Large intestine (tissue), 3 donors: ENCODE results near the gene CLMP. TPM values are rescaled to one million over a fixed set of nuclear protein-coding genes. Genes with fewer than 3 reads are reported as not detected.
A peak's percentile ranks its signal among the peaks of the same experiment; 100 is the strongest.

Source experiments
- DNase-seq, 2 donors: peaks; one replicate each; pipeline versions ENCODE4 v3.0.0 to v3.0.0-alpha.2; 2013
- H3K27ac ChIP-seq: one replicate; pipeline ENCODE4 v1.5.1; 2013; ENCODE audit warnings: low read length
- H3K27me3 ChIP-seq: 2 replicates; pipeline ENCODE4 v1.6.1; 2013; ENCODE audit warnings: low read length; ENCODE audit not compliant: control insufficient read depth, insufficient read depth
- H3K36me3 ChIP-seq: 2 replicates; pipeline ENCODE4 v1.6.1; 2013; ENCODE audit warnings: low read length; ENCODE audit not compliant: control insufficient read depth, insufficient read depth
- H3K4me1 ChIP-seq: one replicate; pipeline ENCODE4 v1.6.1; 2013; ENCODE audit warnings: low read length; ENCODE audit not compliant: control insufficient read depth, insufficient read depth
- H3K4me3 ChIP-seq: one replicate; pipeline ENCODE4 v1.5.1; 2013; ENCODE audit warnings: low read length
- H3K9me3 ChIP-seq: one replicate; pipeline ENCODE4 v1.6.1; 2013; ENCODE audit warnings: mild to moderate bottlenecking, low read depth, low read length, moderate library complexity; ENCODE audit not compliant: control insufficient read depth
- WGBS: methylation state at CpG from one replicate; pipeline ENCODE4 v1.1.5; 2013; ENCODE audit warnings: low lambda C conversion rate; ENCODE audit not compliant: insufficient coverage; 5-methylcytosine and 5-hydroxymethylcytosine counted together
- polyA plus RNA-seq: library from polyadenylated mRNA; unstranded; fragments of 120-200 nt; gene quantifications from one replicate; pipeline ENCODE4 v1.2.1, GENCODE V29; 2013

CLMP gene
- polyA plus RNA-seq, 1 donor: 17.5 TPM

DNA sequence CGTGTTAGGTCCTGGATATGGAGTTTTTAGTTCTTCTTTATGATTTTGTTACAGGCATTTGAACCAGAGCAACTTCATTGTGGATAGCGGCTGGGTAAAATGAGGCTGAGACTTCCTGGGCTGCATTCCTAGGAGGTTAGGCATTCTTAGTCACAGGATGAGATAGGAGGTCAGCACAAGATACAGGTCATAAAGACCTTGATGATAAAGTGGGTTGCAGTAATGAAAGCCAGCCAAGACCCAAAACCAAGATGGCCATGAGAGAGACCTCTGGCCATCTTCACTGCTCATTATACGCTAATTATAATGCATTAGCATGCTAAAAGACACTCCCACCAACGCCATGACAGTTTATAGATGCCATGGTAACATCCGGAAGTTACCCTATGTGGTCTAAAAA lies 23.4 kb upstream of the CLMP start:
- H3K27ac ChIP-seq: peak overlapping the region; percentile 80
- H3K9me3 ChIP-seq: no peaks in the 10 kb centered on the region
- no peaks in the 10 kb centered on the region for H3K27me3 ChIP-seq

DNA sequence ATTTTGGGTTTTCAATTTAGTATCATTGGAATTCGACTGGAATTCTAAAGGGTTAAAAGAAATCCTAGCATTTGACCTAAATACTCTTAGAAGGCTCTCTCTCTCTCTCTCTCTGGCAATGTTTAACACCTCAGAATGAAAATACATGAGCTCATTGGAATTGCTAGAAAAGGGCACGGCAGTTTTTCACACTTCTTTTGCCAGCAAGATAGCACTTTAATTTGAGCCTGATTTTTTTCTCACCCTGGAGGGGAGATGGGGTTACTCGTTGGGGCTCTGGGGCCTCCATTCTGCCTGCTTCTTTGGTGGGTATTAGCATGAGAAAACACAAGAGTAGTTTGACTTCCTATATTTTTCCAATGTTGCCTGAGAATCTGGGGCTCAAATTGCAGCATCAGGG lies 22.8 kb upstream of the CLMP start:
- peak in 1 of 2 donors; percentile 67 for DNase-seq
- Histone ChIP-seq H3K4me1 (peaks cover 29% of the 10 kb centered on the region), H3K9me3 (no peaks in the 10 kb centered on the region), H3K27ac (peak overlapping the region; percentile 80), H3K4me3 (no peak overlapping the region), H3K36me3 (no peaks in the 10 kb centered on the region), H3K27me3 (no peaks in the 10 kb centered on the region)
- WGBS: 0% methylated on average over 1 of the region's 3 CpGs

More for the DNA sequence above, 23.4 kb upstream of the CLMP start:
- DNase-seq: no peak
- Histone ChIP-seq H3K4me1 (peaks cover 27% of the 10 kb centered on the region), H3K4me3 (no peak overlapping the region), H3K36me3 (no peaks in the 10 kb centered on the region)
- 40% methylated on average over 1 of the region's 5 CpGs for WGBS

DNA sequence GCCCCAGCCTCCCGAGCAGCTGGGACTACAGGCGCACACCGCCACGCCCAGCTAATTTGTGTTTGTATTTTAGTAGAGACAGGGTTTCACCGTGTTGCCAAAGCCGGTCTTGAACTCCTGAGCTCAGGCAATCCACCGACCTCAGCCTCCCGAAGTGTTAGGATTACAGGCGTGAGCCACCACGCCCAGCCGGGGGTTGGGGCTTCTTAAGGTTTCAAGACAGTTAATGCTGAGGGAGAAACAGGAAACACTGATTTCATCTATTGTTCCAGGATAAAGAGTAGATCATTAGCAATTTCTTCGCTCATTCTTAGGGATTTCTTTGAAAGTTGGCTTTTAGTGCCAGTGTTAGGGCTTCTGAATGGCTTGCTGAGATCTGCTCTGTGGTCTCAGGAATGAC lies 21.2 kb upstream of the CLMP start:
- no peaks in the 10 kb centered on the region for H3K36me3 ChIP-seq
- no CpG with 5 or more reads among the region's 12 CpGs for WGBS
- peaks cover 40% of the 10 kb centered on the region for H3K4me1 ChIP-seq
- no peak for DNase-seq
- no peak overlapping the region for H3K4me3 ChIP-seq
- no peak overlapping the region for H3K27ac ChIP-seq
- H3K9me3 ChIP-seq: no peaks in the 10 kb centered on the region
- no peaks in the 10 kb centered on the region for H3K27me3 ChIP-seq

DNA sequence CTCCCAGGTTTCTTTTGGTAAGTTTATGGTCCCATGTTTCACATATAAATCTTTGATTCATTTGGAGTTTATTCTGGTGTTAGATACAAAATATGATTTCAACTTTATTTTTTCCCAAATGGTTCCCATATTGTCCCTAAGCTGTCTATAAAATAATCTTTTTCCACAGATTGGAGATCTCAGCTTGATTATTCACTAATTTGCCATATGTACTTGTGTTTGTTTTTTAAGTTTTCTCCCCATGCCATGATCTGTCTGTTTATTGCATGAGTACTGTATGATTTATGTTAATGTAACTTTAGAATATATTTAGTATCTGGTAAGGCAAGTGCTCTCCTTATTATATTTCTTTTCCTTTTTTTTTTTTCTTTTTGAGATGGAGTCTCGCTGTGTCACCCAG lies 19.9 kb upstream of the CLMP start:
- Histone ChIP-seq H3K27ac (no peak overlapping the region), H3K9me3 (no peaks in the 10 kb centered on the region), H3K4me3 (no peak overlapping the region), H3K27me3 (no peaks in the 10 kb centered on the region), H3K4me1 (peaks cover 38% of the 10 kb centered on the region), H3K36me3 (no peaks in the 10 kb centered on the region)
- no CpG with 5 or more reads among the region's 1 CpG for WGBS
- no peak for DNase-seq

DNA sequence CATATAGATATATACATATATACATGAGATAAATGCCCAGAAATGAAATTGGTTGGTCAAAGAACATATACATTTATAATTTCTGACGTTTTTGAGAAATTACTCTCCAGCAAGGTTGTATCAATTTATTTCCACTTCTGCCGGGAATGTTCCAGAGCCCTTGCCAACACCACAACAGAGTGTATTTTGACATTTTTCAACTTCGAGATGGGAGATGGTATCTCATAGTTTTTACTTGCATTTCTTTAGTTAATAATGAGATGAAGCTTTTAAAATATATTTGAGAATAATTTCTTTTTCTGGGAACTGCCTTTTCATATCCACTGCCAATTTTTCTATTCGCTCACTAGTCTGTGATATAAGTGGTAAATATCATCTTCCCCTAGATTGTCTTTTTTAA lies 19.3 kb upstream of the CLMP start:
- DNase-seq: no peak
- Histone ChIP-seq H3K9me3 (no peaks in the 10 kb centered on the region), H3K36me3 (no peaks in the 10 kb centered on the region), H3K4me1 (peaks cover 34% of the 10 kb centered on the region), H3K4me3 (no peak overlapping the region), H3K27me3 (no peaks in the 10 kb centered on the region), H3K27ac (no peak overlapping the region)
- WGBS: 92% methylated on average over 2 of the region's 4 CpGs

DNA sequence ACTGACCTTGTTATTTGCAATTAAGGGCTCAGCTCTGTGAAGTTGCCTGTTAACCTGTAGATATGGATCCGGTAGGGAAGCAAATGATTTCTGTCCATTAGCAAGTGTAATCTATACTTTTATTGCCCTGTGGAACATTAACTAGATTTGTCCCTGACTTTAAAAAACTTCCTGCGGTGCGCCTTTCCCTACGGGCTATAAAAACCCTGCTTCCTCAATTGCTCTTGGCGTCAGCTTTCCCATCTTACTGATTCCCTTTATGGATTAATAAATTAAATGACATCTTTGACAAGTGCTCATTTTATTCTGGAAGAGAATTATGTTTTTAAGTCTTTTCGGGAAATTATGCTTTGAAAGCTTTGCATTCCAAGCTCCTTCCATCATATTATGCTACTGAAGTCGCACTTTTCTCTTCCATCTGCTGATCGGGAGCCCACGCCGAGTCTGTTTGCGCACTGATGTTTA lies 18.3 kb upstream of the CLMP start:
- H3K9me3 ChIP-seq: no peaks in the 10 kb centered on the region
- 4% methylated on average over 5 of the region's 11 CpGs for WGBS
- H3K4me3 ChIP-seq: peak overlapping the region; percentile 23
- H3K27ac ChIP-seq: peak overlapping the region; percentile 39
- no peaks in the 10 kb centered on the region for H3K27me3 ChIP-seq
- H3K4me1 ChIP-seq: peaks cover 24% of the 10 kb centered on the region
- DNase-seq: peak in 1 of 2 donors; percentile 84
- no peaks in the 10 kb centered on the region for H3K36me3 ChIP-seq

DNA sequence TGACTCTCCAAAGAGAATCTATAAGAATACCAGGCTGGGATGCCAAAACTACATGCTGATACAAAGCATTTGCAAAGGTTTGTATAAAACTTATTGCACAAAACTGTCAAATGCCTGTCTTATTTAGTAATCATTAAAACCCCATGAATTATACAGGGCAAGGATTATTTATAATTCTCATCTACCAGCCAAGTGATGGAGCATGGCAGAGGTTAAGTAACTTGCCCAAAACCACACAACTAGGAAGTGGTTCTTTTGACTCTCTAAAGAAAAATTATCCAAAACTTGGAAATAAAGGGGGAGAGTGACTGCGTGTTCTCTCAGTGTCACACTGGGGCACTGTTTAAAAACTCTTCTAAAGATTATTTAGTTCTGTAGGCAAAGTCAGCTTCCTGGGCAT lies 17.4 kb upstream of the CLMP start:
- H3K27ac ChIP-seq: no peak overlapping the region
- WGBS: no CpG with 5 or more reads among the region's 1 CpG
- no peak overlapping the region for H3K4me3 ChIP-seq
- H3K27me3 ChIP-seq: no peaks in the 10 kb centered on the region
- no peaks in the 10 kb centered on the region for H3K9me3 ChIP-seq
- DNase-seq: no peak
- peaks cover 19% of the 10 kb centered on the region for H3K4me1 ChIP-seq
- H3K36me3 ChIP-seq: no peaks in the 10 kb centered on the region

DNA sequence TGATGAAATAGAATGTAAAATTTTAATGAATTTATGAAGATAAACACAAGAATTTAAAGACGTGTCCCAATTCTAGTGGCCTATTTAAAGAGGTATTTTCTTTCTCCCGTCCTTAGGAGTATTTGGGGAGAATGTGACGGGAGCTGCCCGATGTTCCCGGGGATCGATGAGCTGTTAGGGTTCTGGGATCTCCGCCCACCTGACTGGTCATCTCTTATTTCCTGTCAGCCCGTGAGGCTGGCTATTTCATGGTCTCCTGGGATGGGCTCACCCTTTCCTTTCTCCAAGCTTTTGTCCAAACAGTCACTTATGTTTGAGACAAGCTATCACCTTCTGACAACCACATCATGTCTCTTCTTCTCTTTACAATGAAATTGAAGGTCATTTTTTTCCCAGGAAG lies 16.9 kb upstream of the CLMP start:
- H3K4me1 ChIP-seq: peaks cover 19% of the 10 kb centered on the region

DNA sequence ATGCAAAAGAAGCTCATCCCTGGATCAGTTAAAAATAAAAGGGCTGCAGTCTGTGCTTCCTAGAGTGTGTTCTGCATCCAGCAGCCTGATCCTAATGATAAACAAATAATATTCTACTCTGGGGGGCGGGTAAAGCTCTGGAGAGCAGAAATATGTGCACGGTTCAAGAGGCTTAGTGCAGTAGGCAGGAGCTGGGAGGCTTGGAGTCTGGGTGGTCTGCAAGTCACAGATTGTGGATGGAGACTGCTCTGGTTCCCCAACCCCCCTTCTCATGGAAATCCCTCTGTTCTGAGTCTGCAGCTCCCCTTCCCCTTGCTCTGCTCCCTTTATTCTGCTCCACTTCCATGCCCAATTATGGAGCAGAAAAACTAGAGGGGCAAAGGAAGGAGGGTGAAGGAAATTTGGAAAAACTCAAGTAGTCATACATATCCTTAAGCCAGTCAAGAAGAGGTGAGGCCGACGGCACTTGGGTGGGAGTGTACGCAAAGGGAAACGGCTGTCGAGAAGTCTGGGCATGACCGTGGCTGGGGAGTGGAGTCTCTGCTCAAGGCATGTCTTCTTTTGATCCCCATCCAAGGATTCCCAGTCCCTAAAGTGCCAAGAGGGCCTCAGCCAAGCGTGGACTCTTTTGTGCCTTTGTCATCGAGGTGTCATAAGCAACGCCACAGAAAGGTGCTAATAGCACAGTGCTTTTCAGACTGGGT lies 16.3 kb upstream of the CLMP start:
- Histone ChIP-seq H3K9me3 (no peaks in the 10 kb centered on the region), H3K27me3 (no peaks in the 10 kb centered on the region), H3K36me3 (no peaks in the 10 kb centered on the region), H3K27ac (peak overlapping the region; percentile 13), H3K4me3 (no peak overlapping the region), H3K4me1 (peaks cover 19% of the 10 kb centered on the region)
- WGBS: no CpG with 5 or more reads among the region's 11 CpGs
- no peak for DNase-seq

More for the DNA sequence above, 16.9 kb upstream of the CLMP start:
- Histone ChIP-seq H3K36me3 (no peaks in the 10 kb centered on the region), H3K27me3 (no peaks in the 10 kb centered on the region), H3K9me3 (no peaks in the 10 kb centered on the region), H3K27ac (no peak overlapping the region), H3K4me3 (no peak overlapping the region)
- WGBS: 74% methylated on average over 3 of the region's 8 CpGs
- no peak for DNase-seq

DNA sequence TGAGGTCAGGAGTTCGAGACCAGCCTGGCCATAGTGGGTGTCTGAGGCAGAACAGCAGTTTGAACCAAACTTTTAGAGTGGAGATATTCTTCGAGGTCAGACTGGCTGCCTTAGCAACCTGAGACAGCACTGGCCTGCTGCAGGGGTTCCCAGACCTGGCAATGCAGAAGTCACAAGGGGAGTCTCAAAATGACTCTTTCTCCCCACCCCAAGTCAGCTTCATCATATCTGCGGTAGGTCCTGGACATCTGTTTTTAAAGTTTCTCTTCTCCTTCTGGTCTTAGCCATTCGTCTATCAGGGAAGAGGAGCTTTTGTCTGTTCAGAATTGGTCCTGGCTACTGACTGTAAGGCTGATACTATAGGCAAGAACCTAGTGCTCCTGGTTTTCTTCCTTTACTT lies 14.5 kb upstream of the CLMP start:
- H3K27me3 ChIP-seq: no peaks in the 10 kb centered on the region
- H3K27ac ChIP-seq: no peak overlapping the region
- no peak overlapping the region for H3K4me3 ChIP-seq
- no peaks in the 10 kb centered on the region for H3K36me3 ChIP-seq
- no peaks in the 10 kb centered on the region for H3K9me3 ChIP-seq
- WGBS: 100% methylated on average over 1 of the region's 4 CpGs
- DNase-seq: no peak
- peaks cover 17% of the 10 kb centered on the region for H3K4me1 ChIP-seq
